H1 (cell line): Measurements from ENCODE around the gene EPHA1. TPM values are rescaled to one million over a fixed set of nuclear protein-coding genes. Genes with fewer than 3 reads are reported as not detected.

Source experiments
- CTCF ChIA-PET: fragments of 300-600 bp; sonication (Branson Sonifier 250); formaldehyde crosslinking; loops from one replicate; lab custom pipeline; 2021; ENCODE audit not compliant: partially characterized antibody; lab: Charles Lee
- POLR2A ChIA-PET: fragments of 300-600 bp; sonication (Branson Sonifier 250); formaldehyde crosslinking; loops from one replicate; lab custom pipeline; 2021; ENCODE audit warnings: inconsistent platforms; ENCODE audit not compliant: partially characterized antibody; lab: Charles Lee
- DNase-seq, 2 experiments: peaks; one replicate each; pipeline versions ENCODE4 v3.0.0 to v3.0.0-alpha.2; 2010 to 2022; ENCODE audit warnings: low spot score in 2 of 2, low read depth in 1 of 2, mixed read lengths in 1 of 2
- FAIRE-seq: peaks from 2 replicates; lab custom pipeline; 2011; peaks lifted over from hg19 to GRCh38; lab: Jason Lieb, UNC
- H2AFZ ChIP-seq: 2 replicates; pipeline ENCODE4 v1.8.1; 2012; ENCODE audit warnings: low read length, inconsistent platforms
- H2AK5ac ChIP-seq: 2 replicates; pipeline ENCODE4 v1.6.1; 2013; ENCODE audit warnings: low read depth, low read length
- H2BK120ac ChIP-seq: replicated peaks from 2 replicates; pipeline ENCODE3; 2013; ENCODE audit warnings: low read depth, low read length, inconsistent platforms
- H2BK12ac ChIP-seq: 2 replicates; pipeline ENCODE4 v1.6.1; 2013; ENCODE audit warnings: low read depth, low read length
- H2BK15ac ChIP-seq: 2 replicates; pipeline ENCODE4 v1.6.1; 2013; ENCODE audit warnings: low read length
- H2BK20ac ChIP-seq: 2 replicates; pipeline ENCODE4 v1.6.1; 2013; ENCODE audit warnings: low read length
- H2BK5ac ChIP-seq: 2 replicates; pipeline ENCODE4 v1.6.1; 2013; ENCODE audit warnings: low read depth, low read length
- H3K14ac ChIP-seq: 2 replicates; pipeline ENCODE4 v1.6.1; 2013; ENCODE audit warnings: inconsistent platforms; ENCODE audit not compliant: insufficient read length
- H3K18ac ChIP-seq: 2 replicates; pipeline ENCODE4 v1.6.1; 2013; ENCODE audit warnings: low read length; ENCODE audit errors: extremely low read depth
- H3K23ac ChIP-seq: 2 replicates; pipeline ENCODE4 v1.6.1; 2013; ENCODE audit warnings: inconsistent platforms; ENCODE audit not compliant: insufficient read length
- H3K23me2 ChIP-seq: 2 replicates; pipeline ENCODE4 v1.6.1; 2013; ENCODE audit warnings: low read depth, low read length
- H3K27ac ChIP-seq: 2 replicates; pipeline ENCODE4 v1.6.1; 2011; ENCODE audit warnings: low read depth, low read length, inconsistent platforms
- H3K27me3 ChIP-seq, 4 experiments: replicated peaks in 1 of 4; 1 replicate in 1 of 4; 2 replicates in 3 of 4; pipeline versions ENCODE4 v1.6.1 to v1.8.1; 2011 to 2013; ENCODE audit warnings: low read length in 3 of 4, mild to moderate bottlenecking in 3 of 4, inconsistent platforms in 2 of 4, mixed read lengths in 2 of 4, moderate library complexity in 1 of 4; ENCODE audit not compliant: control insufficient read depth in 3 of 4, insufficient read depth in 3 of 4; ENCODE audit errors: extremely low read depth in 1 of 4
- H3K36me3 ChIP-seq, 4 experiments: 2 replicates each; pipeline versions ENCODE4 v1.6.1 to v1.8.1; 2011 to 2013; ENCODE audit warnings: mild to moderate bottlenecking in 4 of 4, low read length in 3 of 4, moderate library complexity in 2 of 4, control low read depth in 1 of 4, inconsistent platforms in 1 of 4; ENCODE audit not compliant: insufficient read depth in 4 of 4, control insufficient read depth in 2 of 4
- H3K4ac ChIP-seq: replicated peaks from 2 replicates; pipeline ENCODE3; 2013; ENCODE audit warnings: low read length, low read depth, mixed read lengths, inconsistent platforms; ENCODE audit not compliant: insufficient read length
- H3K4me1 ChIP-seq, 4 experiments: replicated peaks in 1 of 4; 1 replicate in 1 of 4; 2 replicates in 3 of 4; pipeline versions ENCODE4 v1.6.1 to v1.8.1; 2011 to 2013; ENCODE audit warnings: low read length in 3 of 4, inconsistent platforms in 2 of 4, mixed read lengths in 1 of 4; ENCODE audit not compliant: insufficient read depth in 4 of 4, control insufficient read depth in 3 of 4
- H3K4me2 ChIP-seq, 2 experiments: 2 replicates each; pipeline versions ENCODE4 v1.6.1 to v1.8.1; 2011 to 2013; ENCODE audit warnings: low read depth in 2 of 2, low read length in 2 of 2, control low read depth in 1 of 2, inconsistent platforms in 1 of 2, mild to moderate bottlenecking in 1 of 2; ENCODE audit not compliant: insufficient read depth in 1 of 2
- H3K4me3 ChIP-seq, 4 experiments: fragments of 200-600, 300-600 bp in 1 of 4; sonication (generic), shearing (Covaris generic), sonication (Bioruptor Twin) in 1 of 4; 2 replicates each; pipeline versions ENCODE4 v1.5.1 to v1.8.1; 2011 to 2016; ENCODE audit warnings: low read length in 4 of 4, low read depth in 3 of 4, control low read depth in 2 of 4, inconsistent platforms in 2 of 4, mild to moderate bottlenecking in 2 of 4, mixed read lengths in 1 of 4, moderate library complexity in 1 of 4; ENCODE audit not compliant: insufficient read depth in 2 of 4; ENCODE audit errors: extremely low read depth in 1 of 4
- H3K56ac ChIP-seq: replicated peaks from 2 replicates; pipeline ENCODE3; 2013; ENCODE audit warnings: low read depth, mild to moderate bottlenecking, mixed read lengths, low read length, inconsistent platforms; ENCODE audit not compliant: insufficient read length
- H3K79me1 ChIP-seq: 2 replicates; pipeline ENCODE4 v1.6.1; 2013; ENCODE audit warnings: low read depth, low read length, control low read depth
- H3K79me2 ChIP-seq, 2 experiments: 2 replicates each; pipeline versions ENCODE4 v1.6.1 to v1.8.1; 2012 to 2013; ENCODE audit warnings: low read length in 2 of 2, mild to moderate bottlenecking in 2 of 2, inconsistent platforms in 1 of 2; ENCODE audit not compliant: insufficient read depth in 2 of 2, control insufficient read depth in 1 of 2
- H3K9ac ChIP-seq, 4 experiments: replicated peaks in 1 of 4; 1 replicate in 1 of 4; 2 replicates in 3 of 4; pipeline versions ENCODE4 v1.6.1 to v1.8.1; 2011 to 2013; ENCODE audit warnings: low read depth in 3 of 4, low read length in 3 of 4, control low read depth in 2 of 4, mild to moderate bottlenecking in 2 of 4, moderate library complexity in 2 of 4, inconsistent platforms in 1 of 4; ENCODE audit errors: extremely low read depth in 1 of 4
- H3K9me3 ChIP-seq, 2 experiments: 2 replicates each; pipeline versions ENCODE4 v1.6.1 to v1.8.1; 2012 to 2013; ENCODE audit warnings: mild to moderate bottlenecking in 2 of 2, moderate library complexity in 2 of 2, control low read depth in 1 of 2, inconsistent platforms in 1 of 2, low read depth in 1 of 2, low read length in 1 of 2, mixed read lengths in 1 of 2; ENCODE audit not compliant: insufficient read depth in 2 of 2
- H4K20me1 ChIP-seq, 2 experiments: replicated peaks in 1 of 2; 2 replicates each; pipeline versions ENCODE3 to v1.8.1; 2011 to 2013; ENCODE audit warnings: inconsistent platforms in 2 of 2, low read length in 2 of 2, mild to moderate bottlenecking in 1 of 2; ENCODE audit not compliant: insufficient read depth in 2 of 2, control insufficient read depth in 1 of 2
- H4K5ac ChIP-seq: 2 replicates; pipeline ENCODE4 v1.6.1; 2013; ENCODE audit warnings: low read length, low read depth, mixed read lengths, inconsistent platforms; ENCODE audit not compliant: insufficient read length
- H4K8ac ChIP-seq: 2 replicates; pipeline ENCODE4 v1.8.0; 2013; ENCODE audit warnings: mild to moderate bottlenecking, moderate library complexity, low read length, inconsistent platforms; ENCODE audit not compliant: insufficient read depth; ENCODE audit errors: extremely low read depth
- H4K91ac ChIP-seq: replicated peaks from 2 replicates; pipeline ENCODE3; 2013; ENCODE audit warnings: low read length, mixed read lengths, inconsistent platforms; ENCODE audit not compliant: insufficient read length
- E2F6 ChIP-seq: IDR thresholded peaks from 2 replicates; pipeline ENCODE4 v1.6.1; 2012; ENCODE audit warnings: inconsistent platforms
- EGR1 ChIP-seq: IDR thresholded peaks from 2 replicates; pipeline ENCODE4 v1.6.1; 2011; ENCODE audit warnings: low read depth, low read length, borderline replicate concordance
- GABPA ChIP-seq: IDR thresholded peaks from 2 replicates; pipeline ENCODE4 v1.6.1; 2011; ENCODE audit warnings: mild to moderate bottlenecking, low read length, moderate library complexity, borderline replicate concordance; ENCODE audit not compliant: insufficient read depth
- RAD21 ChIP-seq, 2 experiments: IDR thresholded peaks in 1 of 2; conservative IDR thresholded peaks in 1 of 2; 2 replicates each; pipeline ENCODE4 v1.6.1; 2011; ENCODE audit warnings: low read depth in 2 of 2, low read length in 2 of 2, improper control_type of control experiment in 1 of 2, inconsistent platforms in 1 of 2, mild to moderate bottlenecking in 1 of 2, moderate library complexity in 1 of 2
- TAF1 ChIP-seq: IDR thresholded peaks from 2 replicates; pipeline ENCODE4 v1.6.1; 2011; ENCODE audit warnings: mild to moderate bottlenecking, low read depth, low read length
- YY1 ChIP-seq: IDR thresholded peaks from 2 replicates; pipeline ENCODE4 v1.6.1; 2011; ENCODE audit warnings: low read depth, mild to moderate bottlenecking, low read length
- WGBS, 2 experiments: shearing (Covaris generic) in 1 of 2; methylation state at CpG; one replicate each; pipeline versions ENCODE4 v1.1.6 to v1.1.7; 2013 to 2015; ENCODE audit warnings: low lambda C conversion rate in 2 of 2, mixed read lengths in 2 of 2, inconsistent platforms in 1 of 2, low coverage in 1 of 2, missing lambda C conversion rate in 1 of 2; ENCODE audit not compliant: insufficient replicate concordance in 2 of 2, insufficient coverage in 1 of 2, insufficient read length in 1 of 2; ENCODE audit errors: extremely low coverage in 1 of 2, missing lambda C conversion rate in 1 of 2; 5-methylcytosine and 5-hydroxymethylcytosine counted together
- polyA plus RNA-seq, 7 experiments: library from polyadenylated mRNA; depleted of rRNA in 3 of 7; stranded (reverse) in 5 of 7; unstranded in 2 of 7; fragments of >200 nt in 5 of 7; fragments of 200-250 nt in 2 of 7; gene quantifications; 1 replicate in 5 of 7; 2 replicates in 1 of 7; 4 replicates in 1 of 7; pipeline versions ENCODE4 v1.2.1 to v1.2.3, GENCODE V29; 2011 to 2013; ENCODE audit warnings: missing spikeins in 2 of 7, mixed read lengths in 2 of 7
- total RNA-seq: library from RNA; stranded (reverse); fragmentation: NEBNext Ultra II Directional; extraction: Animal tissue kit (Norgen Biotek cat#: 25700); gene quantifications from 2 replicates; pipeline ENCODE4 v1.2.1, GENCODE V29; 2021

Gene EPHA1
- total and polyA plus RNA-seq, 2 of the 8 experiments (the other 6 are each of a cell fraction or from before 2014, with no cell fraction given): 86.5 to 133 TPM

GRCh38 chr7:143431109-143431508 is 22.5 kb upstream of the EPHA1 start:
- Histone ChIP-seq H3K23me2 (peaks cover 2% of the 10 kb centered on the region; the same call in 1 of the 2 replicates), H3K23ac (no peak overlapping the region), H3K79me1 (no peaks in the 10 kb centered on the region), H3K27ac (no peak overlapping the region), H3K27me3 (no peaks in the 10 kb centered on the region), H3K56ac (no peak overlapping the region), H3K79me2 (no peaks in the 10 kb centered on the region), H3K4ac (no peak overlapping the region), H2BK12ac (no peak overlapping the region), H4K8ac (no peak overlapping the region), H3K36me3 (no peaks in the 10 kb centered on the region), H2BK15ac (no peak overlapping the region), H2BK120ac (no peak overlapping the region), H3K9me3 (no peaks in the 10 kb centered on the region), H3K4me2 (no peak overlapping the region), H3K4me3 (no peak overlapping the region), H2AK5ac (no peak overlapping the region), H4K5ac (no peak overlapping the region), H2BK5ac (no peak overlapping the region), H3K9ac (no peak overlapping the region), H2AFZ (no peak overlapping the region), H4K20me1 (no peaks in the 10 kb centered on the region), H3K14ac (no peak overlapping the region), H2BK20ac (no peak overlapping the region), H3K4me1 (no peaks in the 10 kb centered on the region), H4K91ac (no peak overlapping the region), H3K18ac (no peak overlapping the region)
- no peak for DNase-seq
- ChIA-PET POLR2A (no interaction called here), CTCF (interaction anchor here (1.2 to 4.5 kb wide), 2 partner anchors 9 to 15 kb away, joined by 4 to 23 read pairs; no protein-coding TSS in a partner anchor)
- TF ChIP-seq RAD21 (IDR thresholded peaks at IDR 0.05 in 1 of 2, conservative IDR thresholded peaks at IDR 0.05 in 1 of 2; ENCODE audit: low read depth in 2 of 2, low read length in 2 of 2) (no peak), E2F6 (no peak), EGR1 (no peak), TAF1 (no peak), YY1 (no peak), GABPA (no peak)
- no peak for FAIRE-seq
- 46% methylated on average over 2 of the region's 2 CpGs; no CpG with 5 or more reads in 1 of the 2 experiments for WGBS, 2 experiments
